Measurements from ENCODE around the gene HTR4.
"Not testable (repeated sequence)": the region's sequence is repeated elsewhere in the genome, so short reads cannot be mapped to it uniquely, and the experiment has no call there.

The HTR4 gene, protein sequence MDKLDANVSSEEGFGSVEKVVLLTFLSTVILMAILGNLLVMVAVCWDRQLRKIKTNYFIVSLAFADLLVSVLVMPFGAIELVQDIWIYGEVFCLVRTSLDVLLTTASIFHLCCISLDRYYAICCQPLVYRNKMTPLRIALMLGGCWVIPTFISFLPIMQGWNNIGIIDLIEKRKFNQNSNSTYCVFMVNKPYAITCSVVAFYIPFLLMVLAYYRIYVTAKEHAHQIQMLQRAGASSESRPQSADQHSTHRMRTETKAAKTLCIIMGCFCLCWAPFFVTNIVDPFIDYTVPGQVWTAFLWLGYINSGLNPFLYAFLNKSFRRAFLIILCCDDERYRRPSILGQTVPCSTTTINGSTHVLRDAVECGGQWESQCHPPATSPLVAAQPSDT

DNA sequence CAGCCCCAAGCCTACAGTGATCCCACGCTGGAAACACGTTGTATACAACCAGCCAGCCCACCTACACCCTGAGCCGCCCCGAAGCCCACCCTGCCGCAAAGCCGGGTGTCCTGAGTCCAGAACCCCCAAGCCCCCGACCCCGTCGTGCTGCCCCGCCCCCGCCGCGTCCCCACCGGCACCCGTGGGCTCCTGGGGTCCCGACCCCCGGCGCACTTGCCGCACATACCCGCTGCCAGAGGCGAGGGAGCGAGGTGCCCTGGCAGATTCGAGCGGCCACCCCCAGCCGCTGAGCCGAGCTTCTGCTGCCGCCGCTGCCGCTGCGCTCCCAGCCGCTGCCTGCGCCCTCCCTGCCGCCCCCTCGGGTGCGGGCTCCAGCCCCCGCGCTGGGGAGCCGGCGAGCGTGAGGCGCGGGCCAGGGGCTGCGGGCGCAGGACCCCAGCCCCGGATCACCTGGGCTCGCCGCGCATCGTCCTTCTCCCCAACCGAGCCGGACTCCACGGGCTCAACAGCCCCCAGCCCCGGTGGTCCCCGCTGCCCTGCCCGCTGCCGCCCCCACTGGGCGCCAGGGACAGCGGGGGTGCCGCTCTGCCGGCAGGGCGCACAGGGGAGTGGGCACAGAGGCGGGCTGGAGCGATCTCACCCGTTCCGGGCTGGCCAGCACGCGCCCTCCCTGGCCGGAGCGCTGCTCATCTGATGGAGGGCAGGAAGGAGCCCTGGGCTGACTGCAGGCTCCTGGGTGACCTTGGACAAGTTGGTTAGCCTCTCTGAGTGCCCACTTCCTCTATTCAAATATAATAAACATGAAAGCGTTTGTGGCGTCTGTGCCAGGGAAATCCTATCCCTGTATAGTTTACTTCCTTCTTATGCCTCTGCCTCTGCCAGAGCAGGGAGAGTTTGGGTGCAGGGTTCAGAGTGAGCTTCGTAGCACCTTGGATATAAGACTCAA is at the start of gene HTR4:
Gene HTR4, minus strand, starts transcription at position 692 of the 946 bp plus-strand sequence. CDS start 17,513 bp downstream, outside the sequence.
- DNase-seq, result no peak

DNA sequence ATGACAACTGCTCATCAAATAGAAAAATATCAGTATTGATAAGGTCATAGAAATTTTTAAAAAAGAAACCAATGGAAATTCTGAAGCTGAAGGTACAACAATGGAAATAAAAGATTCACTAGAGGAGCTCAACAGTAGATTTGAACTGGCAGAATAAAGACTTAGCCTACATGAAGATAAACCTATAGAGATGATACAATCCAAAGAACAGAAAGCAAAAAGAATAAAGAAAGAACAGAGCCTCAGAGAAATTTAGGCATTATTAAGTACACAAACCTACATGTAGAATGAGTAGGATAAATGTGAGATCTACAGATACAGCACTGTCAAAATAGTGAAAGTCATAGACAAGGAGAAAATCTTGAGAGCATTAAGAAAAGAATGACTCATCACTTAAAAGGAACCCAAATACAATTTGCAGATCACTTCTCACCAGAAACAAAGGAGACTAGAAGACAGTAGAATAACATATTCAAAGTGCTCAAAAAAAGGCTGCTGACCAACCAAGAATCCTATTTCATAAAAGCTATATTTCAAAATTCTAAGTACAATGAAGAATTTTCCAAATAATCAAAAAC is 47.8 kb upstream of the HTR4 start:
- no peak for DNase-seq

DNA sequence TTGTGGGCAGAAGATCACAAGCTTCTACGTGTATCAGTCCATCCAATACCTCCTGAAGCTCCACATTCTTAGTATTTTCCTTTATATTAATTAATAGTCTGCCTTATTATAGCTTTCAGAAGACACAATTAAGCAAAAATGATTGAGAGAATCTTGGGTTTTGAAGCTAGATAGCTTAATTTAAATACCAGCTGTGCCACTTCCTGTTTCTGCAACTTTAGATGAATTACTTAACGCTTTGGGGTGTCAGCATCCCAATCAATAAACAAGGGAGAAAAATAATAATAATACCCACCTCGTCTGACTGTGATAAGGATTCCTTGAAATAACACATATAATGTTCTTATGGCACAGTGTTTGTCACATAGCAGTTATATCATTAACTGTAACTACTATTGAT is 44.7 kb upstream of the HTR4 start:
- no peak for DNase-seq

DNA sequence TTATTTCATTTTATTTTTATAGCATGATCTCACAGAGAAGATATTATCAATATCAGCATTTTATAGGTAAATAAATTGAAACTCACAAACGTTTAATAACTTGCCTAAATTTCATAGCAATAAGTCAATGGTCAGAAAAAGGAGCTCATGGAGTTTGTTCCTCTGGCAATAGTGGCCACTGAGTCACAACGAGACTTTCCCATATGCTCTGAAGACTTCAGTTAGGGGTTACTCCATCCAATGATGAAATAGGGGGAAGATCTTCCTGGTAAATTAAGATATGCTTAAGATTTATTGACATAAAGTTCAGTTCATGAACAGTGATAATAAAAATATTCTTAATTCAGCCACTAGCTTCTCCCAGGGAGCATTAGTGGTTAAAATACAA is 43.5 kb upstream of the HTR4 start:
- no peak for DNase-seq

DNA sequence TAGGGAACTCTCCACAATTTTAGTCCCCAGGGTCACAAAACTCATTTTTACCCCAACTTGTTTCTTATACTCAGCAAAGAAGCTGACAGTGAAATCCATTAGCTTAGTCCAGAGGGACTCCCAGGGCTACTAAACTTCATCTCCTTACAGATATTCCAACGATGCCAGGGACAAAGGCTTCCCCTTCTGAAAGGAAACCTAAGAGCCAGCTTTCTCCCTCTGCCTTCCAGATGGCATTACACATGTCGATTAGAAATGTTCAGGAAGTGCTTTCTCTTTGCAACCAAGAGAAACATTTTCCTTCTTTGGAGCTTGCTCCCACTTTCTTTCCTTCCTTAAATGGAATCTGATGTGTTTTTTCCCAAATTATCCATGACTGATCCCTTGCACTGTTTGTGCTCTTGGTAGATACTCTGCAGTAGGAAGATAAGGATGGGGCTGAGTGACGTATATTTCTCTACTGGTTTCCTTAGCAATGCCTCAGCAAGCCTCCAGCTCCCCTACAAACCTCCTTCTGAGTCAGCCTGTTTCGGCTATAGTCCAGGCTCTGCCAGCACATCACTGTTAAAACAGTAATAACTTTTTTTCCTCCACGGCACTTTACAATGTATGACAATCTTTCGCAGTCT is 43.0 kb upstream of the HTR4 start:
- DNase-seq, result no peak

DNA sequence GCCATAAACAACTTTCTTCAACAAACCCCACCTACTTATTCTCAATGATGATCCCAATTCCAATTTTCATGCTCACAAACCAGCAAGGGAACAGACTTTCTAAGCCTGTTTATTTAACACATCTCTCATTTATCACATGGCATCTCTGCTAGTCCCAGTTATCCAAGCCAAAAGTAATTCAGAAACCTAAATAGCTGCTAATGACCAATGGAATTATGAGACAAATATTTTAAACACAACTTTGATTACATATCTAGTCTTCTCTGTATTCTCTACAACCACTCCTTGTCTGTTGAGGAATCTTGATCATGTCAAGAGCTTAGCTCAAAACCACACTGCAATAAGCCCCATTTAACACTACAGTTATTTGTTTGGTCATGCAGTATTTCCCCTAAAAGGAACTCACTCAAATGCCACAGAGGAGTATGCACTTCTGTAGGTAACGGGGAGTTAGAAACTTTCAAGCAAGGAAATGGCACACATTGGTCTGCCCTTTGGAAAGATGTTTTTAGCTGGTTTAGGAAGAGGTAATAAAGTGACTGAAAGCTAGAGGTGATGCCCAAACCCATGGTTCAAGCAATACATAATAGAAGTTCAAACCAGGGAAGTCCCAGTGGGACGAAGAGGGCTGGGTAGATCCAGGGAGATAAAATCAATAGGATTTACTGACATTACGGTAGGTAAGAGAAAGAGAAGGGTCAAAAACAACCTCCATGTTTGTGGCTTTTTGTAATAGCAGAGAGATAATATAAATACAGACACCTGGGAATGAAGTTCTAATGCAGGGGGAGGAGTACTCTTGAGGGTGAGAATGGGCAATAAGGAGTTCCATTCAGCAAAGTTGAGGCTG is 42.1 kb upstream of the HTR4 start:
- no peak for DNase-seq

DNA sequence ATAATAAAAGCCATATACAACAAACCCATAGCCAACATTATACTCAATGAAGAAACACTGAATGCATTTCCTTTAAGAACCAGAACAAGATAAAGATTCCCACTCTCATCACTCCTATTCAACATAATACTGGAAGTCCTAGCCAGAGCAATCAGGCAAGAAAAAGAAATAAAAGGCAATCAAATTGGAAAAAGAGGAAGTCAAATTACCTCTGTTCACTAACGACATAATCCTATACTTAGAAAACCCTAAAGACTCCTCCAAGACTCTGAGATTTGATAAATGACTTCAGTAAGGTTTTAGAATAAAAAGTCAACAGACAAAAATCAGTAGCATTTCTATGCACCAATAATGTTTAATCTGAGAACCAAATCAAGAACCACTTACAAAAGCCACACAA is 36.6 kb upstream of the HTR4 start:
- DNase-seq, result no peak

DNA sequence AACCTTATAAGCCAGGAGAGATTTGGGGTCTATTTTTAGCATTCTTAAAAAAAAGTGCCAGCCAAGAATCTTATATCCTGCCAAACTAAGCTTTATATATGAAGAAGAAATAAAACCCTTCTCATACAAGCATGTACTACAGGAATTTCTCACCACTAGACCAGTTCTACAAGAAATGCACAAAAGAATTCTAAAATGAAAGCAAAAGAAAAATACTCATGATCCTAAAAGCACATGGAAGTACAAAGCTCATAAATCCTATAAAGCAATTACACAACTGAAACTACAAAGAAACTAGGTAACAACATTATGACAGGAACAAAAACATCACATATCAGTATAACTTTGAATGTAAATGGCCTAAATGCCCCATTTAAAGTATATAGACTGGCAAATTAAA is 34.5 kb upstream of the HTR4 start:
- no peak for DNase-seq

DNA sequence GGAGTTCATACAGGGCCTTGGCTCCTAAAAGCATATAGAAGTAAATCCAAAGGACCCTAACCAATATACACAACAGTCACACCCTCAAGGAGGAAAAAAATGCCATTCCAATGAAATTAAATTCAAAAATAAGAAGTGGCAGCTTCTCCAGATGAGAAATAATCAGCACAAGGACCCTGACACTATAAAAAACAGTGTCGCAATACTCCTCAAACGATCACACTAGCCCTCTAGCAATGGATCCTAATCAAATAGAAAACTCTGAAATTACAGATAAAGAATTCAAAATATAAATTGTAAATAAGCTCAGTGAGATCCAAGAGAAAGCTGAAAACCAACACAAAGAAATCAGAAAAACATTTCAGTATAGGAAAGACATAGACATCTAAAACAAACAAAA is 33.5 kb upstream of the HTR4 start:
- no peak for DNase-seq

DNA sequence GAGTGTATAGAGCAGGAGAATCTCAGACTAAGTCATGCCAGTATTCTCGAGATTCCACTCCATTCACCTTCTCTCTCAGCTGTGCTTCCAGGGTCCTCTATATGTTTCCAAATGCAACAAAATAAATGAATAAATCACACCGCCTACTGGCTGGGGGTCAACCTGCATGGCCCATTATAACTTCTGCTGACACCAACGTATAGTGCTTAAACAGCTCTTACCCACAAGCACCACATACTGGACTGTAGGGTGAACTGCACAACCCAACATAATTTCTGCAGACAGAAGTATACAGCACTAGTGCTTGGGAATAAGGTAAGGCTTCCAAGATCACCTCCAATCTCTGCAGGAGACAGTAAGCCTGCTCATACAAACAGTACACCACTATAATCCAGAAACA is 33.1 kb upstream of the HTR4 start:
- no peak for DNase-seq

DNA sequence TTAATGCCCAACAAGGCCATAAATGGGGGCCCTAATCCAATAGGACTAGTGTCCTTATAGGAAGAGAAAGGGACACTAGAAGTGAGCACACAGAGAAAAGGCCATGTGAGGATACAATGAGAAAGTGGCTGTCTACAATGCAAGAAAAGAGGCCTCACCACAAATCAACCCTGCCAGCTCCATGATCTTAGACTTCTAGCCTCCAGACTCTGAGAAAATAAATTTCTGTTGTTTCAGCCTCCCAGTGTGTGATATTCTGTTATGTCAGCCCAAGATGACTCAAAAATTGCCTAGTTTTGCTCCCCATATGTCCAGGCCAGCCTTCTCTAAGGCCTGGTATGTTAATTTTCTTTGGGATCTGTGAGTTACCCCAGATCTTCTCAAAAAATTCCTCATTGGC is 32.3 kb upstream of the HTR4 start:
- DNase-seq, result no peak

DNA sequence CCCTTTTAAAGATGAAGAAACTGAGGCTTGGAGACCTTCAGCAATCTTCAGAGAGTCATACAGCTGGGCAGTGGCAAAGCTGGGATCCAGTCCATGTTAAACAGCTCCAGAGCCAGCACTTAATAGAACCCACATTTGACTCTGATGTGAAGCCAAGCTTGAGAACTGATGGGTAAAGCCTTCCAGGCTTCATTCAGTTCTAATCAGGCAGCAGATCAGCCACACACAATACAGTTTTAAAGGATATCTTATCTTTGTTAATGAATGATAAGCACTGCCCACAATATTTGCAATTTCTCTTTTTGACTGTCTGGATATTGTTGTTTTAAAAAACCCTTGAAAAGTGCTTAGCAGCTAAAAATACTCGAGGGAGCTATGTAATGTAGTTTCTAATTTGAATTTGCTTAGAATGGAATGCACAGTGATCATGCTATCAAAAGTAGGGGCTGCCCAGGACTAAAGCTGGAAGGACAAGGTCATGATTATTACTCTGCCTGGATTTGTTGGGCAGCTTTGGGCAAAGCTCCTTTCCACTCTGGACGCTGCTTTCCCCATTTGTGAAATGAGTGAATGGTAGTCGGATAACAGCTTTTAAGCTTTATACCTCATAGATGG is 31.3 kb upstream of the HTR4 start:
- no peak for DNase-seq

DNA sequence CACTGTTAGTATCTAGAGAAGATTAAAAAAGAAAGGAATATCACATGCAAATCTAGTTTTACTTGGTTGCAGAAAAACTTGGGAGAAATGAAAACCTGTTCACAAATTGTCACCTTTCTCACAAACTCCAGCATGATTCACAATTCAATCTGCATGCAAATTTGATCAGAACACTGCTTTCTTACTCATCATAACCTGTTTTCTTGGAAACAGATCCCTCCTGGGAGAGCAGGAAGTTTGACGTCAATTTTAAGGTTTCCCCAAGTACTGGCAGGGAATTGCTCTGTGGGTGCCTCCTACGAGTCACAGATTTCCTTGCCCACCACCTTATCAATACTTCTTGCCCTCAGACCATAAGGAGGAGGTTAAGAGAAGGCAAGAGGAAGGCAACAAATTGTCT is 30.2 kb upstream of the HTR4 start:
- DNase-seq, result no peak

DNA sequence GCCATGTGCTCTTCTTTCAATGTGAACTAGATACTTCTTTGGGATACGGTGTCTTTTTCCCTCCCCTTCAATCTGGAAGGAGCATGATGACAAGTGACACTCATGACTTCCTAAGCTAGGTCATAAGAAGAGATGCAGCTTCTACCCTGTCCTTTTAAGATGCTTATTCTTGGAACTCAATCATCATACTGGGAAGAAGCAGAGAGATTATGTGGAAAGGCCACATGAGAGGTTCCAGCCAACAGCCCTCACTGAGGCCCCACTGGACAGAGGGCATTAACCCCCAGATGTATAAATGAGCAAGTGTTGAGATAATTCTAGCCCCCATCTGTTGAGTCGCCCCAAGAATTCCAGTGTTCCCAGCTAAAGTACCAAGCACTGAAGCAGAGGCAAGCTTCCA is 29.3 kb upstream of the HTR4 start:
- no peak for DNase-seq

DNA sequence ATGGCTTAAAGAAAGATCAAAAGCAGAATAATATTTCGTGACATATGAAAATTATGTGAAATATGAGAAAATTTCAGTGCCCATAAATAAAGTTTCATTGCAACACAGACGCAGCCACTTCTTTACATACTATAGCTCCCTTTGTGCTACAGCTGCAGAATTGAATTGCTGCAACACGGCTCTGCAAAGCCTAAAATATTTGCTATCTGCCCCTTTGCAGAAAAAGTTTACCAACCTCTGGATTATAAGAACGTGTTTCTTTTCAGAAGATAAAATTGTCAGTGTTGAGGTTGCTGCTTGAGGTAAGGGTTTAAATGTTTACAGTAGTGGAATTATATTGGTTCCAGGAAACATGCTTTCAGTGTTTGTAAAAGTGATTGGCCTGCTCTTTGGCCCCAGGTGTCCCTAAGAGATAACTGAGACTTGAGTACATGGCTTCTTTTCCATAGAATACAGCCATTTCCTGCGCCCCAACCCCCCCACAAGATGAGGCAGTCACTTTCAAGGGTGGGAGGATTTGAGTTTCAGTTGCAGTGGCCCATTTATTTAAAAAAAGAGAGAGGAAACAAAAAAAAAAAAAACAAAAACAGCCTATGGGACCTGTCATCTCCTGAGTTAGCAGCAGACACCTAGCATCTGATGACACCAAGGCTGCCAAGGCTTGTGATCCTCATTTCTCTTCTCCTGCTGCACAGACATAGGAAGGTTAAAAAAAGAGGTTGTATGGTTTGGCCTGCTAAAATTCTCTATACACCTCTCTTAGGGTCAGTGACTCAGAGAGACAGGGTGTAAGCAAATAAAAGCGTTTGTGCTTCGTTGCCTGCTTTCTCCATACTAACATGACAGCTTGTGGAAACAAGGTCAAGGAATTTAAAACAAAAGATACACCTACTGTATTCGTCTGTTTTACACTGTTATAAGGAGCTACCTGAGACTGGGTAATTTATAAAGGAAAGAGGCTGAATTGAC is 28.0 kb upstream of the HTR4 start:
- no peak for DNase-seq

DNA sequence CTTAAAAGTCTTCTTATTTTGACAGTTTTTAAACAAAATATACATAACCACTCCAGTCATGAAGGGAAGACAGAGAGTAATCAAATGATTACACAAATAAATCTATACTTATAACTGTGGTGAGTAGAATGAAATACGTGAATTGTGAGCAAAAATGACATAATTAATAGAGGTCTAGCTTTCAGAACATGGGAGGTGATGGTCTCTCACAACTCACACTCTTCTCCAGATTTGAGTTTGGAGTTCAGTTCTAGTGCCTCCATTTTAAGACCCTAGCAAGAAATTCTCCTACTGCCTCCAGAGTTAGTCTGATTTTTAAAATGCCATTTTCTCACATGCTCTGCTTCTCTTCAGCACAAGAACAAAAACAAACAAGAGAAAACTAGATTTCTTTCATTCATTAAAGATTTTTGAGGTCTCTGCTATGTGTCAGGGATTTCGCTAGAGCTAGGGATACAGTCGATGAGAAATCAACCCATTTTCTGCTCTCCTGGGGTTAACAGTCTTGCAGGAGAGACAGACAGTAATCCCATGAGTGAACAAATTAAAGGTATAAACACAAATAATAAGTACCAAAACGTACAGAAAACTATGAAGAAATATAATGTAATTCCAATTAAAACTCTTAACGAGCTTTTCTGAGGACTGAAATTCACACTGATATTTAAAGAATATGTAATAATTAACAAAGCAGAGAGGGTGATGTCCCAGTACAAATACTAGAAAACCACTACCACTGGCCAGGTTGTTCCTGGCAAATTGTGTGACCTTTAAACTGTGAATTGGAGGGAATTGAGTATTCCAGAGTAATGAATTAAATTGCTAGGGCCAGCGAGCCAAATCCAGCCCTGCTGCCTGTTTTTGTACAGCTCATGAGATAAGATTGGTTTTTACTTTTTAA is 27.1 kb upstream of the HTR4 start:
- no peak for DNase-seq

DNA sequence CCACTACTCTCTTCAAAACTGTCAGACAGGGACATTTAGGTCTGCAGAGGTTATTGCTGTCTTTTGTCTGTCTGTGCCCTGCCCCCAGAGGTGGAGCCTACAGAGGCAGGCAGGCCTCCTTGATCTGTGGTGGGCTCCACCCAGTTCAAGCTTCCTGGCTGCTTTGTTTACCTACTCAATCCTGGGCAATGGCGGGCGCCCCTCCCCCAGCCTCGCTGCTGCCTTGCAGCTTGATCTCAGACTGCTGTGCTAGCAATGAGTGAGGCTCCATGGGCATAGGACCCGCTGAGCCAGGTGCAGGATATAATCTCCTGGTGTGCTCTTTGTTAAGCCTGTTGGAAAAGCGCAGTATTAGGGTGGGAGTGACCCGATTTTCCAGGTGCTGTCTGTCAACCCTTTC is 19.4 kb upstream of the HTR4 start:
- DNase-seq, result not testable (repeated sequence)

DNA sequence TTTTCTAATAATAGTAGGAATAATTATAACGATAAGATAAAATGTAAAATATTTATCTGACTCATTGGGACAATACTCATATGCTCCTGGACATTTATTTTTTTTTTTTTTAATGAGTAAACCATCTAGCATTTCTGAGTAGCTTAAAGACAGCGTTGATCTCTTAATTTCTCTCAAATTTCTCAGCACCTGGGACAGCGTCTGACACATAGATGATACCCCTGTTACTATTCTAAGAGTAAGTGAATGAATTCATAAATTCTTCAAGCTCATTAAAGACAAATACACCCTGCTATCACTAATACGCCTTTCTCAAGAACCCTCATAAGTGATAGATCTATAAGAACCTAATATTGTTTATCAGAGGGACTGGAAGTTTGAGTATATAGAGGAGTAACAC is 12.0 kb upstream of the HTR4 start:
- no peak for DNase-seq

DNA sequence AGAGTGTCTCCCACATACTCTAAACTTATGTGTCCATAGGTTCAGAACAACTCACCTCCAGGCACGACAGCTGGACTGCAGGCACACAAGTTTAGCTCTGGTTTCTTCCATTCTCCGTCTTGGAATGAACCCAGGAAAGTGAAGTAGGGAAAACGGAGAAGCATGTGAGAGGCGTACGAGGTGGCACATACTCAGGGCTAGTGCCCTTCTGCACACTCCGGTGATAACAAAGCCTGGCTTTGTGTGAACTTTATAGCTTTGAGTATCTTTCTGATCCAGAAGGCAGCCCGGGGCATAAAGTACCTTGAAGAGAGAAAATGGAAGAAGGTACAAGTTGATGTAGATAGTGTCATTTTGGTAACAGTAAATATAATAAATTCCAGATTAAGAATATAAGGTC is 11.1 kb upstream of the HTR4 start:
- no peak for DNase-seq

Data from left hindlimb (tissue), 1 donor.